ENCODE measurements around the gene IFNAR1.

- TF ChIP-seq, protein P1, sequence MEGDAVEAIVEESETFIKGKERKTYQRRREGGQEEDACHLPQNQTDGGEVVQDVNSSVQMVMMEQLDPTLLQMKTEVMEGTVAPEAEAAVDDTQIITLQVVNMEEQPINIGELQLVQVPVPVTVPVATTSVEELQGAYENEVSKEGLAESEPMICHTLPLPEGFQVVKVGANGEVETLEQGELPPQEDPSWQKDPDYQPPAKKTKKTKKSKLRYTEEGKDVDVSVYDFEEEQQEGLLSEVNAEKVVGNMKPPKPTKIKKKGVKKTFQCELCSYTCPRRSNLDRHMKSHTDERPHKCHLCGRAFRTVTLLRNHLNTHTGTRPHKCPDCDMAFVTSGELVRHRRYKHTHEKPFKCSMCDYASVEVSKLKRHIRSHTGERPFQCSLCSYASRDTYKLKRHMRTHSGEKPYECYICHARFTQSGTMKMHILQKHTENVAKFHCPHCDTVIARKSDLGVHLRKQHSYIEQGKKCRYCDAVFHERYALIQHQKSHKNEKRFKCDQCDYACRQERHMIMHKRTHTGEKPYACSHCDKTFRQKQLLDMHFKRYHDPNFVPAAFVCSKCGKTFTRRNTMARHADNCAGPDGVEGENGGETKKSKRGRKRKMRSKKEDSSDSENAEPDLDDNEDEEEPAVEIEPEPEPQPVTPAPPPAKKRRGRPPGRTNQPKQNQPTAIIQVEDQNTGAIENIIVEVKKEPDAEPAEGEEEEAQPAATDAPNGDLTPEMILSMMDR (conservative IDR thresholded peaks at IDR 0.05) = no peak
- no peak for TF ChIP-seq ZFX (IDR thresholded peaks at IDR 0.05)
Observed at GRCh38 chr21:33369586-33369985, 44.8 kb downstream of the IFNAR1 start.

All from C4-2B (cell line).